MM.1S (cell line): Measurements from ENCODE around the gene TTYH2.

Experiments used
- DNase-seq: peaks from one replicate; pipeline ENCODE4 v3.0.0-alpha.2; 2015
- H2AFZ ChIP-seq: fragments of 300-600 bp; sonication (generic); 2 replicates; pipeline ENCODE4 v1.6.0; 2016; ENCODE audit warnings: antibody characterized with exemption, low read length
- H3F3A ChIP-seq: fragments of 300-600 bp; sonication (generic); 2 replicates; pipeline ENCODE4 v1.6.1; 2016; ENCODE audit warnings: mild to moderate bottlenecking, antibody characterized with exemption, low read length, moderate library complexity, mixed read lengths; ENCODE audit not compliant: insufficient read depth
- H3K27ac ChIP-seq: fragments of 300-600 bp; sonication (generic); 2 replicates; pipeline ENCODE4 v1.5.1; 2016; ENCODE audit warnings: mild to moderate bottlenecking, low read length
- H3K27me3 ChIP-seq: fragments of 300-600 bp; sonication (generic); replicated peaks from 2 replicates; pipeline ENCODE4 v1.6.0; 2016; ENCODE audit warnings: low read length; ENCODE audit not compliant: insufficient read depth
- H3K36me3 ChIP-seq: fragments of 300-600 bp; sonication (generic); replicated peaks from 2 replicates; pipeline ENCODE4 v1.6.1; 2016; ENCODE audit warnings: mild to moderate bottlenecking, low read length, mixed read lengths; ENCODE audit not compliant: insufficient read depth
- H3K4me1 ChIP-seq: fragments of 300-600 bp; sonication (generic); 2 replicates; pipeline ENCODE4 v1.6.1; 2016; ENCODE audit warnings: low read length, mixed read lengths
- H3K4me2 ChIP-seq: fragments of 300-600 bp; sonication (generic); 2 replicates; pipeline ENCODE4 v1.6.0; 2016; ENCODE audit warnings: low read depth, low read length
- H3K4me3 ChIP-seq: fragments of 300-600 bp; sonication (generic); 2 replicates; pipeline ENCODE4 v1.5.1; 2016; ENCODE audit warnings: low read length, mixed read lengths
- H3K79me2 ChIP-seq: fragments of 300-600 bp; sonication (generic); 2 replicates; pipeline ENCODE4 v1.6.1; 2016; ENCODE audit warnings: mixed run types, low read length, mixed read lengths
- H3K9ac ChIP-seq: fragments of 300-600 bp; sonication (generic); 2 replicates; pipeline ENCODE4 v1.6.1; 2016; ENCODE audit warnings: low read length, mixed read lengths
- H3K9me2 ChIP-seq: fragments of 300-600 bp; sonication (generic); replicated peaks from 2 replicates; pipeline ENCODE4 v1.6.1; 2016; ENCODE audit warnings: mild to moderate bottlenecking, low read length, mixed read lengths; ENCODE audit not compliant: insufficient read depth
- H3K9me3 ChIP-seq: fragments of 300-600 bp; sonication (generic); replicated peaks from 2 replicates; pipeline ENCODE4 v1.6.1; 2016; ENCODE audit warnings: mild to moderate bottlenecking, low read length, mixed read lengths; ENCODE audit not compliant: insufficient read depth
- H4K20me1 ChIP-seq: fragments of 300-600 bp; sonication (generic); 2 replicates; pipeline ENCODE4 v1.6.1; 2016; ENCODE audit warnings: mild to moderate bottlenecking, low read length, moderate library complexity, mixed read lengths; ENCODE audit not compliant: insufficient read depth
- CTCF ChIP-seq: fragments of 300-600 bp; sonication (generic); IDR thresholded peaks from 2 replicates; pipeline ENCODE4 v1.5.1; 2016; ENCODE audit warnings: antibody characterized with exemption, low read length, mixed read lengths
- EZH2 ChIP-seq: fragments of 300-600 bp; sonication (generic); optimal IDR thresholded peaks from 2 replicates; pipeline ENCODE3; 2017; ENCODE audit warnings: low read depth, mild to moderate bottlenecking, antibody characterized with exemption, low read length, mixed read lengths
- EZH2phosphoT487 ChIP-seq: fragments of 300-600 bp; sonication (generic); IDR thresholded peaks from 2 replicates; pipeline ENCODE4 v1.6.1; 2018; ENCODE audit warnings: antibody characterized with exemption, low read length

The TTYH2 gene

GRCh38 chr17:74295625-74296547 is 82.5 kb downstream of the TTYH2 start:
- no peak overlapping the region for H3K4me3 ChIP-seq
- peaks cover 73% of the 10 kb centered on the region for H3K27me3 ChIP-seq
- TF ChIP-seq EZH2phosphoT487 (no peak), CTCF (no peak), EZH2 (no peak)
- H3K9ac ChIP-seq: no peak overlapping the region
- no peak overlapping the region for H2AFZ ChIP-seq
- H4K20me1 ChIP-seq: no peaks in the 10 kb centered on the region
- H3K4me1 ChIP-seq: no peaks in the 10 kb centered on the region
- no peak overlapping the region for H3K4me2 ChIP-seq
- H3K36me3 ChIP-seq: no peaks in the 10 kb centered on the region
- no peaks in the 10 kb centered on the region for H3K9me3 ChIP-seq
- no peaks in the 10 kb centered on the region for H3K9me2 ChIP-seq
- no peak for DNase-seq
- H3F3A ChIP-seq: no peaks in the 10 kb centered on the region
- H3K27ac ChIP-seq: no peak overlapping the region
- H3K79me2 ChIP-seq: no peaks in the 10 kb centered on the region

GRCh38 chr17:74296548-74296936 is 83.2 kb downstream of the TTYH2 start:
- no peak overlapping the region for H2AFZ ChIP-seq
- no peaks in the 10 kb centered on the region for H4K20me1 ChIP-seq
- no peaks in the 10 kb centered on the region for H3K9me2 ChIP-seq
- H3K9ac ChIP-seq: no peak overlapping the region
- H3K9me3 ChIP-seq: no peaks in the 10 kb centered on the region
- H3K4me3 ChIP-seq: no peak overlapping the region
- H3K79me2 ChIP-seq: no peaks in the 10 kb centered on the region
- H3K27me3 ChIP-seq: peaks cover 70% of the 10 kb centered on the region
- peak; percentile 26 for DNase-seq
- H3K27ac ChIP-seq: no peak overlapping the region
- H3K4me1 ChIP-seq: no peaks in the 10 kb centered on the region
- H3F3A ChIP-seq: no peaks in the 10 kb centered on the region
- no peak overlapping the region for H3K4me2 ChIP-seq
- H3K36me3 ChIP-seq: no peaks in the 10 kb centered on the region
- TF ChIP-seq CTCF (peak; percentile 32), EZH2phosphoT487 (no peak)

GRCh38 chr17:74297941-74298340 is 84.6 kb downstream of the TTYH2 start:
- Histone ChIP-seq H3F3A (no peaks in the 10 kb centered on the region), H3K79me2 (no peaks in the 10 kb centered on the region), H4K20me1 (no peaks in the 10 kb centered on the region), H3K4me2 (no peak overlapping the region), H3K27ac (no peak overlapping the region), H3K36me3 (no peaks in the 10 kb centered on the region), H3K4me1 (no peaks in the 10 kb centered on the region), H3K9me2 (no peaks in the 10 kb centered on the region), H3K9ac (no peak overlapping the region), H3K9me3 (no peaks in the 10 kb centered on the region), H3K27me3 (peaks cover 70% of the 10 kb centered on the region), H2AFZ (no peak overlapping the region), H3K4me3 (no peak overlapping the region)
- no peak for DNase-seq
- no peak for TF ChIP-seq EZH2

GRCh38 chr17:74298778-74299177 is 85.4 kb downstream of the TTYH2 start:
- TF ChIP-seq EZH2phosphoT487 (no peak), EZH2 (no peak), CTCF (no peak)
- DNase-seq: no peak
- Histone ChIP-seq H3K4me2 (no peak overlapping the region), H4K20me1 (no peaks in the 10 kb centered on the region), H3K4me3 (no peak overlapping the region), H3K9me2 (no peaks in the 10 kb centered on the region), H3K4me1 (no peaks in the 10 kb centered on the region), H3K36me3 (no peaks in the 10 kb centered on the region), H3K27ac (no peak overlapping the region), H3F3A (no peaks in the 10 kb centered on the region), H2AFZ (no peak overlapping the region), H3K9ac (no peak overlapping the region), H3K9me3 (no peaks in the 10 kb centered on the region), H3K79me2 (no peaks in the 10 kb centered on the region), H3K27me3 (peaks cover 78% of the 10 kb centered on the region)
